CD1c-positive myeloid dendritic cell (primary cell): ENCODE measurements around the gene ZNF275.
"Not testable (repeated sequence)": the region's sequence is repeated elsewhere in the genome, so short reads cannot be mapped to it uniquely, and the experiment has no call there.

Experiments
- DNase-seq: peaks from one replicate; pipeline ENCODE4 v3.0.0-alpha.2; 2016; ENCODE audit errors: extremely low spot score

ZNF275 gene

GRCh38 chrX:153319295-153320046 lies 14.5 kb upstream of the ZNF275 start:
- no peak for DNase-seq

- DNase-seq, result not testable (repeated sequence)
These were observed 13.9 kb upstream of the ZNF275 start for GRCh38 chrX:153320047-153320443.

- DNase-seq, result no peak
These were observed 13.3 kb upstream of the ZNF275 start for GRCh38 chrX:153320555-153321184.

- DNase-seq, result no peak
These were observed 12.4 kb upstream of the ZNF275 start, which contains the start of gene PNMA6F for GRCh38 chrX:153321381-153322124. PNMA6F (minus strand) TSS chrX:153321767; CDS start chrX:153320674, 1,093 bp downstream.

- no peak for DNase-seq
These were observed 6.4 kb upstream of the ZNF275 start for GRCh38 chrX:153327561-153327960.

- DNase-seq, result no peak
These were observed 687 bp upstream of the ZNF275 start for GRCh38 chrX:153333266-153333665.

- DNase-seq, result no peak
These were observed 822 bp downstream of the ZNF275 start for GRCh38 chrX:153334654-153335295.

- DNase-seq, result no peak
These were observed 2.4 kb downstream of the ZNF275 start for GRCh38 chrX:153336121-153336894.

- DNase-seq, result no peak
These were observed 3.0 kb downstream of the ZNF275 start for GRCh38 chrX:153336988-153337387.

GRCh38 chrX:153338836-153339235 lies 4.9 kb downstream of the ZNF275 start:
- no peak for DNase-seq

GRCh38 chrX:153339662-153340061 lies 5.7 kb downstream of the ZNF275 start:
- DNase-seq, result no peak

- no peak for DNase-seq
These were observed 6.2 kb downstream of the ZNF275 start for GRCh38 chrX:153340111-153340510.

- DNase-seq, result no peak
These were observed 9.0 kb downstream of the ZNF275 start for GRCh38 chrX:153342762-153343558.

GRCh38 chrX:153343674-153344073 lies 9.7 kb downstream of the ZNF275 start:
- DNase-seq, result no peak

GRCh38 chrX:153347530-153347929 lies 13.6 kb downstream of the ZNF275 start:
- DNase-seq, result no peak

GRCh38 chrX:153348421-153348820 lies 14.5 kb downstream of the ZNF275 start:
- DNase-seq, result no peak

GRCh38 chrX:153349952-153350351 lies 16.0 kb downstream of the ZNF275 start:
- DNase-seq, result no peak

GRCh38 chrX:153351981-153352380 lies 18.0 kb downstream of the ZNF275 start:
- no peak for DNase-seq

GRCh38 chrX:153352858-153353257 lies 18.9 kb downstream of the ZNF275 start:
- no peak for DNase-seq

- DNase-seq, result no peak
These were observed 19.5 kb downstream of the ZNF275 start for GRCh38 chrX:153353416-153353815.

GRCh38 chrX:153357877-153358276 lies 23.9 kb downstream of the ZNF275 start:
- no peak for DNase-seq
